Nucleus accumbens (tissue), 56 donors: Measurements from ENCODE around the gene ISOC2.
"Not testable (repeated sequence)": the region's sequence is repeated elsewhere in the genome, so short reads cannot be mapped to it uniquely, and the experiment has no call there.

ENCODE experiments used
- DNase-seq, 56 donors: peaks; one replicate each; lab custom pipeline; 2025; lab: John Stamatoyannopoulos, UW

Gene ISOC2

DNA sequence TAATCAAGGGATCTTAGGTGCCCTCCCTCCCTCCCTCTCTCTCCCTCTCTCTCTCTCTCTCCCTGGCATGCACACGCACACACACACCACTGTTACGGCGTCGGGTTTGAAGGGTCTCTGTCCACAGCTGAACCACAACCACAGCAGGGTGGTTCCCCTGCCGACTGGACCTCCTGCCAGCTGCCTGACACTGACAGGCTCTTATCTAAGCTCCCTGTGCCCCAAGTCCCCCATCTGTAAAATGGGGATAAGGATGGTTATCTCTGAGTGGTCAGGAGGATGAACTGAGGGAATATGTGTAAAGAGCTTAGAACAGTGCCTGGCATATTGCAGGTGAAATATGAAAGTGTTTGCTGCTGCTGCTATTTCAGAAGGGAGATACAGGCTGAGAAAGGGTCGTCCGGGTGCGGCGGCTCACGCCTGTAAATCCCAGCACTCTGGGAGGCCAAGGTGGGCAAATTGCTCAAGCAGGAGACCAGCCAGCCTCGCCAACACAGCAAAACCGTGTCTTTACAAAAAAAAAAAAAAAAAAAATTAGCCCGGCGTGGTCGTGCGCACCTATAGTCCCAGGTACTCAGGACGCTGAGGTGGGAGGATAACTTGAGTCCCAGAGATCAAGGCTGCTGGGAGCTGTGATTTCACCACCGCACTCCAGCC, 17.5 kb downstream of the ISOC2 start:
- DNase-seq: no peak

DNA sequence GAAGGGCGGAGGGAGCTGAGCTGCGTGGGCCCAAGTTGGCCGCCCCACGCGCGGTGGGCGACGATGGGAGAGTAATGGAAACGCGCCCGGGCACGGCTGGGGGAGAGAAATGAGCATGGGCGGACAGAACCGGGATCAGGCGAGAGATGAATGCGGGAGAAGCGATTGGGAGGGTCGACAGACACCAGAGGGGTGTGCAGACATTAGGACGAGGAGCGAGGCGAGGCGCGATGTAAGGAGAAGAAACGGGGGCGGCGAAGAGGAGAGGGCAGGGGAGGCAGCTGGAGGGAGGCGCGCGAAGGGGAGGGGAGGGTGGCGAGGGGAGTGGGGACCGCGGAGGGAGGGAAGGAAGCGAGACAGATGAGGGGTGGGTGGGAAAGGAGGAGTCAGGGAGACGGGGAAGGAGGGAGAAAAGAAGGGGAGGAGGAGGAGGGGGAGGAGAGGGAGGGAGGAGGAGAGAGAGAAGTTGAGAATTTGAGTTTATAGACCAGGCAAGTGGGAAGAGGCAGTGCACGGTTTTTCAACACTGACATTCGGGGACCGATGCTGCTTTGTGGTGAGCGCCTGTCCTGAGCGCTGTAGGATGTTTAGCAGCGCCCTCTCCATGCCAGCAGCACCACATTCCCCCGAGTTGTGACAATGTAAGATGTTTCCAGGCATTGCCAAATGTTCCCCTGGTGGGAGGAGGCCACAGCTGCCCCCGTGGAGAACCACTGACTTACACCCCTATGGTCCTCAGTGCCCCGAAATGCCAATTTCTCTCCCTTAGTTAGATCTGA, 18.2 kb downstream of the ISOC2 start, which contains the start of gene SHISA7:
SHISA7 (minus strand) TSS at position 256 of the 779 bp plus-strand sequence. CDS start 437 bp downstream, outside the sequence.
- peak in 41 of 56 donors; percentile 9 to 77 (median 52) for DNase-seq

DNA sequence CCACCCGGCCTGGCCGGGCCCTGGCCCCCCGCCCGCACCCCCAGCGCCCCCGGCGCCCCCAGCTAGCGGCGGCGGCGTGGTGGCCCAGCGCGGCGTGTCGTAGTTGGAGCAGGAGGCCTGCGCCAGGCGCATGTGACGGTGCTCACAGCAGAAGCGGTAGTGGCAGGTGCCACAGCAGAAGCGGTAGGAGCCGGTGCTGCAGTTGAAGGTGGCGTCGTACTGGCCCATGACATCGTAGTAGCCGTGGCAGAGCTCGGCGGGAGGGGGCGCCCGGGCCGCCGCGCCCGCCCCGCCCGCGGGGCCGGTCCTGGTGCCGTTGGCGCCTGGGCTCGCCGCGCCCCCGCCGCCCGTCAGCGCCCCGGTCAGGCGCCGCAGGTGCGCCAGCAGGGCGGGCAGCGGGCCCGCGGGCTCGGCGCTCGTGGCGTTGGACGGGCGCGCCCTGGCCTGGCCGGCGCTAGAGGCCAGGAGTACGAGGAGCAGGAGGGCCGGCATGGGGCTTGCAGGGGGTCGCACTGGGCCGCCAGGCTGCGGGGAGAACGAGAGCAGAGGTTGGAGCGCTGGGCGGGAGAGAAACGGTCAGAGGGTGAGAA, 19.0 kb downstream of the ISOC2 start:
- DNase-seq: peak in 16 of 56 donors; percentile 13 to 46 (median 26)

DNA sequence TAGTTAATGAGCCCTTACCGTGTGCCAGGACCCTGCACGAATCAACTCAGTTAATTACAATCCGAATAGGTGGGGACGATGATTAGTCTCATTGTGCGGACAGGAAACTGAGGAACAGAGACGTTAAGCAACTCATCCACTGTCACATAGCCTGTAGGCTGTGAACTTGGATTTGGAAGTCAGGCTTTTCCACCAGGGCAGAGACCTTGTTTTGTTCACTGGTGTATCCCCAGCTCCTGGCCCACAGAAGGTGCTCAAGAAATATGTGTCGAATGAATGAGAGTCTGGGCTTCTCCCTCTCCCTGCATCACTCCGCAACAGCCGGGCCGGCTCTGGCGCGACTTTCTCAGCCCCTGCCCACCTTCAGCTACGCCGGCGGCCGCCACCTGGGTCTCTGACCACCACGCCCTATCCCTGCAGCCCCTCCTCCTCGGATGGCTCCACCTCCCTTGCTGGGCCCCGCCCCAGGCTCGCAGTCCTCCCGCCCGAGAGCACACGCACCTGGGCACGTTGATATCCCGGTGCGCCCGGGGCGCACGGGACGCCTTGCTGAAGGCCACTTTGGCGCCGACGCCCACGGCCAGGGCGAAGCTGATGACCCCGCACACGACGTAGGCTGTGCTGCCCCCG, 19.6 kb downstream of the ISOC2 start:
- peak in 11 of 56 donors; percentile 10 to 50 (median 30) for DNase-seq

DNA sequence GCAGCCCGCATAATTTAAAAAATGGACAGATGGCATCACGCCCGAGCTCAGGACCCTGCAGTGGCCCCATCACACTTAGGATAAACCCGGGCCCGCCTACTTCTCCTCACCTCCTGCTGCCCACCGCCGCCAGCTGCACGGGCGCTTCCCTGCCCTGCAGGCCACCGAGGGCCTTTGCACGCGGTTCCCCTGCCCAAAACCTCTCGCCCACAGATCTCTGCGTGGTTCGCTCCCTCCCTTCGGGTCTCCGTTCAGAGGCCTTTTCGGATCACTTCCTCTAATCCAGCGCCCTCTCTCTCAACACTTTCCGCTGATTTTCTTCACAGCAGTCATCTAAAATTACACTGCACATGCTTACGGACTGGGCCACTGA, 20.1 kb downstream of the ISOC2 start:
- no peak for DNase-seq

DNA sequence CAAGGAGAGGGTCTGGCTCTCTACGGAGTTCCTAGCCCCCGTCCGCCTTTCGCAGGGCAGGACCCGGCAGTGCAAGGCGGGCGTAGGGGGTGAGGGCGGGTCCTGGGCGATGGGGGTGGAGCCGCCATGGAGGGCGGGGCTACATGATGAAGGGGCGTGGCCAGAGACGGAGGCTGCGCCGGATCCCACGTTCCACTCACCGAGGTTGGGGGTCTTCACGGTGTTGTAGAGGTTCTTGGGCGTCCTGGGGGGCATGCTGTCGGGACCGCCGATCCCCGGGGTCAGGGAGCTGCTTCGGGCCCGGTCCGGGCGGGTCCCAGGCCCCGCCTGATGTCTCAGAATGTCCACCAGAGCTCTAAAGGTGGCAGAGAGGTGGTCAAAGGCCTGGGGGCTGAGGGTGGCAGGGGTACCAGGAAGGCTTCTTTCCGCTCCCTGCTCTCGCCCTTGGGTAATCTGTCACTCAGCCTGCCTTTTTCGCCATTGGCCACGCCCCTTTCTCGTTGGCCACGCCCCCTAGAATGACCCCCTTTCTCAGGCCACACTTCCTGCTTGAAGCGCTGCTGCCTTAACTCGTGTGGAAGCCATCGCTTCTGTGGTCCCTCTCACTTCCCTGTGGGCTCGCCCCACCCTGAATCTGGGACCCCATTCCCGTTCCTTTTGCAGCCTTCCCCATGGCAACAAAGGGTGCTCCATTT, 20.9 kb downstream of the ISOC2 start:
- peak in 3 of 56 donors; percentile 2 to 22 (median 20) for DNase-seq

DNA sequence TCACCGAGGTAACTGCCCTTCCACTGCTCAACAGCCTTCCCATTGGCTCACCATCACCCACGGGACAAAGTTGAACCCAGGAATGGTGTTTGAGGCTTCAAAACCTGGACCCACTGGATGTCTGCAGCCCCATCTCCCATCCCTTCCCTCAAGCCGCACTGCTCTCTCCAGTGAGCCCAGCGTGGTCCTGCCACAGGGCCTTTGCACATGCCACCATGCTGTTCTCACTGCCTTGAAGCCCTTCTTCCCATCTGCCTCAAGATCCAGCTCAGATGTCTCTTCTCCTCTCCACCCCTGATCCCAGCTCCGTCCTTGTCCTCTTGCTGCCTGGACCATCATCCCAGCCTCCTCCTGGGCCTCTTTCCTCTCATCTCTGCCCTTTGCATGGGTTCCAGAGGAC, 22.4 kb downstream of the ISOC2 start:
- DNase-seq: no peak

DNA sequence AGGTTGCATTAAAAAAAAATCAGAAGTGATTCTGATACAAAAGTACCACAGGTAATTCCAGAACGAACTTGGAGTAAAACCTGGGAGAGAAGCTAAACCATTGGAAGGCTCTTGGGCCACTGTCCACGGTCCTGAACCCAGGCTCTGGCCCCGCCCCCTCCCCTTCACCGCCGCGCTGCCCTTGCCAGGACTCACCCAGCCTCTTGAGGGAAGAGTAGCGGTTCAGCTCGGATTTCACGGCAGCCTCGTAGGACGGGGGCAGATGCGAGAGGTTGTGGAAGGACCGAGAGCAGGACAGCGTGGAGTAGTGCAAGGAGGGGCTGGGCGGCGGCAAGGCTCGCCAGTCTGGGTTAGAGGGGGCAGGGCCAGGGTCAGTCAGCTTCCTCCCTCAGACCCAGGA, 24.0 kb downstream of the ISOC2 start:
- peak in 7 of 56 donors; percentile 9 to 46 (median 16) for DNase-seq

DNA sequence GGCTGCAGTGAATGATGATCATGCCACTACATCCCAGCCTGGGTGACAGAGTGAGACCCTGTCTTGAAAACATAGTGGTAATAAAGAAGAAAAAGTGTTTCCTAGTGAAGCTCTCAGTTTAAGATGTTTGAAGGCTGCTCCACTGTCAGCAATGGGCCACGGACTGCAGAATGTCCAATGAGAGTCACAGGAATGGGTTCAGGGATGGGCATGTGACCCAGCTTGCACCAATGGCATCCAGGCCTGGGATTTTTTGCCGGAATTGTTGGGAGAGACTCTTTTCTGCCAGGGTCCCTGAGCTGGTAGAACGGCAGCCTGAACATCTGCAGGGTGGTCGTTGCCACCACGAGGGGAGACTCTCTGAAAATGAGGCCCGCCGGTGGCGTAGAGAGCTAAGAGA, 24.6 kb downstream of the ISOC2 start:
- no peak for DNase-seq

DNA sequence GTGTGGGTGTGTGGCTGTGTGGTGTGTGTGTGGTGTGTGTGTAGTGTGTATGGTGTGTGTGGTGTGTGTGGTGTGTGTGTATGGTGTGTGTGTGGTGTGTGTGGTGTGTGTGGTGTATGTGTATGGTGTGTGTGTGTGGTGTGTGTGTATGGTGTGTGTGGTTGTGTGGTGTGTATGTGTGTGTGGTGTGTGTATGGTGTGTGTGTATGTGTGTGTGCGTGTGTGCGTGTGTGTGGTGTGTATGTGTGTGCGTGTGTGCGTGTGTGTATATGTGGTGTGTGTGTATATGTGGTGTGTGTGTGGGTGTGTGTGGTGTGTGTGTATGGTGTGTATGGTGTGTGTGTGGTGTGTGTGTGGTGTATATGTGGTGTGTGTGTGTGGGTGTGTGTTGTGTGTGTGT, 26.4 kb downstream of the ISOC2 start:
- no peak for DNase-seq

DNA sequence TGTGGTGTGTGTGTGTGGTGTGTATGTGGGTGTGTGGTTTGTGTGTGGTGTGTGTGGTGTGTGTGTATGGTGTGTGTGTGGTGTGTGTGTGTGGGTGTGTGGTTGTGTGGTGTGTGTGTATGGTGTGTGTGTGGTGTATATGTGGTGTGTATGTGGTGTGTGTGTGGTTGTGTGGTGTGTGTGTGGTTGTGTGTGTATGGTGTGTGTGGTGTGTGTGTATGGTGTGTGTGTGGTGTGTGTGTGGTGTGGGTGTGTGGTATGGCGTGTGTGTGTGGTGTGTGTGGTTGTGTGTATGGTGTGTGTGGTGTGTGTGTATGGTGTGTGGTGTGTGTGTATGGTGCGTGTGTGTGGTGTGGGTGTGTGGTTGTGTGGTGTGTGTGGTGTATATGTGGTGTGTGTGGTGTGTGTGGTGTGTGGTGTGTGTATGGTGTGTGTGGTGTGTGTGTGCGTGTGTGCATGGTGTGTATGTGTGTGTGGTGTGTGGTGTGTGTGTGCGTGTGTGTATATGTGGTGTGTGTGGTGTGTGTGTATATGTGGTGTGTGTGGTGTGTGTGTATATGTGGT, 27.0 kb downstream of the ISOC2 start:
- no peak for DNase-seq

DNA sequence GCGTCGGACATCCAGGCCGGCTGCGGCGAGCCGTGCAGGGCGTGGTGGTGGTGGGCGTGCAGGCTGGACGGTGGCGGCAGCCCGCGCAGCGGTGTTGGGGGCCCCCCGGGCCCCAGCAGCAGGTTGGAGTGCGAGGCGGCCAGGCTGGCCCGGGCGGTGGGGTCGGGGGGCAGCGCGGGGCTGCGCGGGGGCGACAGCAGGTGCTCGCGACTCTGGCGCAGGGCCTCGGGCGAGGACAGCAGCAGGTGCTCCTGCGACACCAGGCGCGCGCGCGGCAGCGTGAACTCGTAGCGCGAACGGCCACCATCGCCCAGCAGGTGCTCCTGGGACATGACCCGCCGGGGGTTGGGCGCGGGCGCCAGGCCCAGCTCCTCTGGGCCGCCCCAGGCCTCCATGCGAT, 28.1 kb downstream of the ISOC2 start:
- DNase-seq: no peak

DNA sequence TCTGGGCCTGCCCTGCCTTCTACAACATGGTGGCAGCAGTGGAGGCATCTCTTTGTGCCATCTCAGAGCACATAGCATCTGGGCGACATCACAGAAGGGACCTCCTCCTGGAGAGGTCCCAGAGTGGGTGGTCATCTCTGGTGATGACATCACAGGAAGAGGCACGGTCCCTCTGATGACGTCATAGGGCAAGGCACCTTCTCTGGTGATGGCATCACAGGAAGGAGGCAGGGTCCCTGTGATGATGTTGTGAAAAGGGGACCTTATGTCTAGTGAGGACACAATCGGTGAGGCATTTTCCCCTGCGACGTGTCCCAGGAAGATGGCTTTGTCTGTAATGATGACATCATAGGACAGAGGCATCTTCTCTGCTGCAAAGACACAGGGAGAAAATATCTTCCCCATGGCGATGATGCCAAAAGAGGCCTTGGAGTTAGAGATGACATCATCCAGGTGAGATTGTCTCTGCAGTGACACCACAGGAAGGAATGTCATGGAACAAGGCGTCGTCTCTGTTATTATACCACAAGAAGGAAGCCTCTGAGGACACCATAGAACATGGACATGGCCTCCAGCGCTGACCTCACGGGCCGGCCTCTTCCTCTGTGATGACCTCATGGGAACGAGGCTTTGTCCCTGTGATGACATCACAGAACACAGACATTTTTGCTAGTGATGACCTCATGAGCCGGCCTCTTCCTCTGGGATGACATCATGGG, 29.0 kb downstream of the ISOC2 start:
- no peak for DNase-seq

DNA sequence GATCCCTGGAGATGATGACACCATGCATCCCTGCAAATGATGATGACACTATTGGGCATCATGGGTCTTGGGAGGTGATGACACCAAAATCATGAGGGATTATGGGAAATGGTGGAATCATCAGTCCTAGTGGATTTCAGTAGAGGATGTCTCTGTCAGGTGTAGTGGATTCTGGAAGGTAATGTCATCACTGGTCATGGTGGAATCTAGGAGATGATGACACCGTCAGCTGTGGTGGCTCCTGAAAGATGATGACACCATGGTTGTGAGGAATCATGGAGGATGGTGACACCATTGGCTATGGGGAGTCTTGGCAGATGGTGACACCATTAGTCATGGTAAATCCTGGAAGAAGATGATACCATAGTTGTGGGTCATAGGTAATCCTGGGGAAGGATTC, 30.3 kb downstream of the ISOC2 start:
- DNase-seq: no peak

DNA sequence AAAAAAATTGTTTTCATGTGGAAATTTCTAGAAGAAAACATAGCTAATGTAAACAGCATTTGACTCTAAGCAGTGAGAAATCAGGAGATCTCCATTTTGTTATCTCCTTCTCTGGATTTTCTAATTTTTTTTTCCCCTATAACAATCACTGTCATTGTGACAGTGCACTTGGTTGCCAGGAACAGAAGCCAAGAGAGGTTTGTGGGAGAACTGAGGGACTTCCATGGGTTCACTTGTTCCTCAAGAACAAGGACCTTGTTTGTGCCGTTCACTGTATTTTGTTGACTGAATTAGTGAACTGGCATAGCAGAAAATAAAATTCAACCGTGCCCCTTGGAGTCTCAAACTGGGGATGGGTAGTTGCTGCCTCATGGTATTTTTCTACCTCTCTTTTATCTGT, 35.4 kb downstream of the ISOC2 start:
- peak in 42 of 56 donors; percentile 12 to 80 (median 53) for DNase-seq

DNA sequence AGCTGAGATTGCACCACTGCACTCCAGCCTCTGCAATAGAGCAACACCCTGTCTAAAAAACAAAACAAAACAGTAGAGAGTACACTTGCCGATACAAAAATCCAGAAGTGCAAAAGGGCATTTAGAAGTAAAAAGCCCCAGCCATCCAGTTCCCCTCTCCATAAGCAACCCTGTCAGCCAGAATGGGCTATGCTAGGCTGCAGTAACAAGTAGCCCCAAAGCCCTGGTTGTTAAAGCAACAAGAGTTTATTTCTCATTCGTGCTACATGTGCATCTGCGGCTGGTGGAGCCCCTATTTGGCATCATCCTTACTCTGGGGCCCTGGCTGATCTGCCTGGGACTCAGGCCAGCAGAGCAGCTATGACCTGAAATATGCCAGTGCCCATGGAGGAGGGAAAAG, 36.9 kb downstream of the ISOC2 start:
- DNase-seq: no peak

DNA sequence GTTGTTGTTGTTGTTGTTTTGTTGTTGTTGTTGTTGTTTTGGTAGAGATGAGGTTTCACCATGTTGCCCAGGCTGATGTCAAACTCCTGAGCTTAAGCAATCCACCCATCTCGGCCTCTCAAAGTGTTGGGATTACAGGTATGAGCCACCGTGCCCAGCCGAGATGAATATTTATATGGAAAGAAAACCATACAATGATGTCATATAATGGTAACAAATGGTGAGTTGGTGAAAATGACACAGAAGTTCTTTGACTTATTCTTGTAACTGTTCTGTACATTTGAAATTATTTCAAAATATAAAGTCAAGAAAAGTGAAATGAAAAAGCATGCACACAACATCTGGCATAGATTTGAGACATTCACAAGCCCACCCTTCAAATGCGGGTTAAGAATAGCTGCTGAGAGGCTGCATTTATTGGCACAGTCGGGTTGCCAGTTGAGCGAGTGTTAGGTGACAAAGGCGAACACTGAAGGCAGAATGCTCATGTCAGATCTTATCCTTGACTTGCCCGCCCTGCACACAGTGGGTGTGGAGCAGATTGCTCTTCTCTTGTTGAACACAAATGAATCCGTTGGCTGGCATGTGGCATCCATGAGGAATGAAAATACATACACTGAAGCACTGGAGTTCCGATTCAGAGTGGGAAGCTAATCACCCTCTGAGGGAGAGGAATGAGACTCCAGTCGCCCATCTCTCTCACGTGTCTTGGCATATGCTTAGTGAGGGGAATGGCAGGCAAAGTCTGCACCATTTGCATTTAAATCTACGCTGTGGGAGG, 38.0 kb downstream of the ISOC2 start:
- peak in 18 of 56 donors; percentile 11 to 73 (median 33) for DNase-seq

DNA sequence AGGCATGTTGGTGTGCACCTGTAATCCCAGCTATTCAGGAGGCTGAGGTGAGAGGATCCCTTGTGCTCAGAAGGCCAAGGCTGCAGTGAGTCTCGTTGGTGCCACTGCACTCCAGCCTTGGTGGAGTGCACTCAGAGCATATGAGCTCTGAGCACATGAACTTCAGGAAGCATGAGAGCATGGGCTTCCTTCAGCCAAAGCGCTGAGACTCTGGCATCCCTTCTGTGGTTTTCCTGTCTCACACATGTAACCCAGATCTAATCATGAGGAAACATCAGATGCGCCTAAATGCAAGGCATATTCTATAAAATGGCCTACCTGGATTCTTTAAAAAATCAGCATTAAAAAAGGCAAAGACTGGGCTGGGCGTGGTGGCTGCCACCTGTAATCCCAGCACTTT, 40.2 kb downstream of the ISOC2 start:
- not testable (repeated sequence) for DNase-seq
